H9 (cell line): ENCODE measurements around the gene MME. TPM values are rescaled to one million over a fixed set of nuclear protein-coding genes. Genes with fewer than 3 reads are reported as not detected.

ENCODE experiments used
- DNase-seq: peaks from one replicate; pipeline ENCODE4 v3.0.0-alpha.2; 2017
- H2AFZ ChIP-seq: one replicate; pipeline ENCODE4 v1.6.1; 2013; ENCODE audit warnings: mild to moderate bottlenecking, low read length, control low read depth, moderate library complexity
- H2AK5ac ChIP-seq: 2 replicates; pipeline ENCODE4 v1.6.1; 2013; ENCODE audit warnings: low read length, control low read depth, mixed read lengths; ENCODE audit not compliant: insufficient read length
- H2BK120ac ChIP-seq: one replicate; pipeline ENCODE4 v1.6.1; 2013; ENCODE audit warnings: low read depth, mild to moderate bottlenecking, low read length, control low read depth, inconsistent platforms; ENCODE audit not compliant: poor library complexity, severe bottlenecking
- H2BK12ac ChIP-seq: 2 replicates; pipeline ENCODE4 v1.6.1; 2013; ENCODE audit warnings: low read length, control low read depth, mixed read lengths, low read depth; ENCODE audit not compliant: insufficient read length
- H2BK15ac ChIP-seq: 2 replicates; pipeline ENCODE4 v1.6.1; 2013; ENCODE audit warnings: low read depth, low read length, control low read depth
- H2BK20ac ChIP-seq: one replicate; pipeline ENCODE4 v1.6.1; 2013; ENCODE audit warnings: low read depth, mild to moderate bottlenecking, low read length, control low read depth, inconsistent platforms; ENCODE audit not compliant: poor library complexity, severe bottlenecking
- H2BK5ac ChIP-seq: 2 replicates; pipeline ENCODE4 v1.6.1; 2013; ENCODE audit warnings: low read length, control low read depth, mixed read lengths; ENCODE audit not compliant: insufficient read length
- H3K14ac ChIP-seq: 2 replicates; pipeline ENCODE4 v1.6.1; 2013; ENCODE audit warnings: low read length, control low read depth; ENCODE audit not compliant: insufficient read depth
- H3K18ac ChIP-seq: 2 replicates; pipeline ENCODE4 v1.6.1; 2013; ENCODE audit warnings: low read depth, mild to moderate bottlenecking, mixed read lengths, low read length, control low read depth; ENCODE audit not compliant: insufficient read length
- H3K23ac ChIP-seq: 2 replicates; pipeline ENCODE4 v1.6.1; 2013; ENCODE audit warnings: low read length, control low read depth, mixed read lengths, low read depth; ENCODE audit not compliant: insufficient read length
- H3K23me2 ChIP-seq: 2 replicates; pipeline ENCODE4 v1.6.1; 2013; ENCODE audit warnings: low read depth, mild to moderate bottlenecking, mixed read lengths, low read length, control low read depth; ENCODE audit not compliant: insufficient read length, poor library complexity, severe bottlenecking
- H3K27ac ChIP-seq: 2 replicates; pipeline ENCODE4 v1.5.1; 2013; ENCODE audit warnings: low read length, control low read depth, mixed read lengths, low read depth; ENCODE audit not compliant: insufficient read length
- H3K27me3 ChIP-seq: 2 replicates; pipeline ENCODE4 v1.6.1; 2013; ENCODE audit warnings: low read length, control low read depth, inconsistent platforms; ENCODE audit not compliant: insufficient read depth
- H3K4ac ChIP-seq: 2 replicates; pipeline ENCODE4 v1.6.1; 2013; ENCODE audit warnings: low read depth, mild to moderate bottlenecking, control low read depth, inconsistent platforms, low read length, moderate library complexity
- H3K4me1 ChIP-seq: 2 replicates; pipeline ENCODE4 v1.6.1; 2013; ENCODE audit warnings: low read length, control low read depth, inconsistent platforms; ENCODE audit not compliant: insufficient read depth
- H3K4me2 ChIP-seq: 2 replicates; pipeline ENCODE4 v1.6.1; 2013; ENCODE audit warnings: low read length, control low read depth, mixed read lengths; ENCODE audit not compliant: insufficient read length, insufficient read depth
- H3K56ac ChIP-seq: 2 replicates; pipeline ENCODE4 v1.6.1; 2013; ENCODE audit warnings: low read depth, mild to moderate bottlenecking, mixed read lengths, low read length, control low read depth; ENCODE audit not compliant: insufficient read length
- H3K79me1 ChIP-seq: 2 replicates; pipeline ENCODE4 v1.6.1; 2013; ENCODE audit warnings: low read depth, mild to moderate bottlenecking, moderate library complexity, low read length, control low read depth, inconsistent platforms; ENCODE audit not compliant: insufficient read depth, poor library complexity, severe bottlenecking
- H3K79me2 ChIP-seq: 2 replicates; pipeline ENCODE4 v1.6.1; 2013; ENCODE audit warnings: low read length, control low read depth, inconsistent platforms; ENCODE audit not compliant: insufficient read depth
- H3K9ac ChIP-seq: 2 replicates; pipeline ENCODE4 v1.6.1; 2013; ENCODE audit warnings: low read length, control low read depth, mixed read lengths; ENCODE audit not compliant: insufficient read length; ENCODE audit errors: extremely low read depth
- H3K9me3 ChIP-seq: one replicate; pipeline ENCODE4 v1.6.1; 2013; ENCODE audit warnings: low read depth, low read length, inconsistent platforms; ENCODE audit not compliant: control insufficient read depth
- H3T11ph ChIP-seq: one replicate; pipeline ENCODE4 v1.6.1; 2013; ENCODE audit warnings: mild to moderate bottlenecking, low read length, control low read depth, inconsistent platforms
- H4K20me1 ChIP-seq: one replicate; pipeline ENCODE4 v1.6.1; 2013; ENCODE audit not compliant: control insufficient read depth, insufficient read length, insufficient read depth
- H4K5ac ChIP-seq: 2 replicates; pipeline ENCODE4 v1.6.1; 2013; ENCODE audit warnings: low read depth, mild to moderate bottlenecking, mixed read lengths, low read length, control low read depth; ENCODE audit not compliant: insufficient read length
- H4K8ac ChIP-seq: replicated peaks from 2 replicates; pipeline ENCODE4 v1.6.1; 2013; ENCODE audit warnings: low read length, control low read depth, mixed read lengths, low read depth; ENCODE audit not compliant: insufficient read length
- H4K91ac ChIP-seq: 2 replicates; pipeline ENCODE4 v1.6.1; 2013; ENCODE audit warnings: low read depth, mild to moderate bottlenecking, moderate library complexity, mixed read lengths, low read length, control low read depth; ENCODE audit not compliant: insufficient read length
- H3K27ac Mint-ChIP-seq, 3 experiments: 2 replicates in 2 of 3; 3 replicates in 1 of 3; pipeline ENCODE4 v1.8.0; 2020 to 2021; ENCODE audit warnings: mixed read lengths in 3 of 3, mild to moderate bottlenecking in 1 of 3, moderate library complexity in 1 of 3
- H3K27me3 Mint-ChIP-seq: 2 replicates; pipeline ENCODE4 v1.8.0; 2021; ENCODE audit warnings: low read depth, mild to moderate bottlenecking, moderate library complexity, mixed read lengths
- H3K36me3 Mint-ChIP-seq, 3 experiments: 2 replicates in 2 of 3; 3 replicates in 1 of 3; pipeline ENCODE4 v1.8.0; 2020 to 2021; ENCODE audit warnings: low read depth in 3 of 3, mixed read lengths in 3 of 3; ENCODE audit not compliant: insufficient read depth in 1 of 3
- H3K4me1 Mint-ChIP-seq, 2 experiments: 2 replicates each; pipeline ENCODE4 v1.8.0; 2020; ENCODE audit warnings: mixed read lengths in 2 of 2
- H3K4me3 Mint-ChIP-seq, 2 experiments: 2 replicates in 1 of 2; 3 replicates in 1 of 2; pipeline ENCODE4 v1.8.0; 2020 to 2021; ENCODE audit warnings: mild to moderate bottlenecking in 2 of 2, mixed read lengths in 2 of 2, moderate library complexity in 1 of 2
- H3K9me3 Mint-ChIP-seq, 2 experiments: 2 replicates in 1 of 2; 3 replicates in 1 of 2; pipeline ENCODE4 v1.8.0; 2020; ENCODE audit warnings: mild to moderate bottlenecking in 2 of 2, mixed read lengths in 2 of 2, moderate library complexity in 1 of 2
- CTCF ChIP-seq: fragments of 200-600 bp; sonication (generic); conservative IDR thresholded peaks from 3 replicates; pipeline ENCODE4 v1.8.0; 2021; ENCODE audit warnings: antibody characterized with exemption, mild to moderate bottlenecking
- total RNA-seq: library from RNA; stranded (reverse); gene quantifications from 2 replicates; pipeline ENCODE4 v1.2.1, GENCODE V29; 2021

The MME gene
- total RNA-seq, 1 experiment from 2014 or later = 16.4 TPM

- H3K56ac ChIP-seq = no peak overlapping the region
- no peak overlapping the region for H3K4ac ChIP-seq
- no peak overlapping the region for H2BK12ac ChIP-seq
- H2AK5ac ChIP-seq = no peak overlapping the region
- H3K4me2 ChIP-seq = no peak overlapping the region
- Mint-ChIP-seq H3K27me3 (no peaks in the 10 kb centered on the region), H3K4me3 (no peak overlapping the region), H3K4me1 (peaks cover 5 to 6% of the 10 kb centered on the region in 2 experiments), H3K27ac (no peak overlapping the region), H3K36me3 (no peaks in the 10 kb centered on the region), H3K9me3 (no peaks in the 10 kb centered on the region)
- H3K23ac ChIP-seq = no peak overlapping the region
- no peak overlapping the region for H3T11ph ChIP-seq
- no peak overlapping the region for H4K91ac ChIP-seq
- H3K9ac ChIP-seq = no peak overlapping the region
- H3K14ac ChIP-seq = no peak overlapping the region
- H3K23me2 ChIP-seq = no peaks in the 10 kb centered on the region
- no peak for TF ChIP-seq CTCF
- H2AFZ ChIP-seq = no peak overlapping the region
- DNase-seq = no peak
- H3K27me3 ChIP-seq = no peaks in the 10 kb centered on the region
- no peak overlapping the region for H2BK15ac ChIP-seq
- no peak overlapping the region for H3K27ac ChIP-seq
- H2BK20ac ChIP-seq = no peak overlapping the region
- no peak overlapping the region for H2BK5ac ChIP-seq
- no peaks in the 10 kb centered on the region for H3K4me1 ChIP-seq
- no peak overlapping the region for H4K5ac ChIP-seq
- H2BK120ac ChIP-seq = no peak overlapping the region
- no peak overlapping the region for H4K8ac ChIP-seq
- no peak overlapping the region for H3K18ac ChIP-seq
- H4K20me1 ChIP-seq = no peaks in the 10 kb centered on the region
- H3K79me2 ChIP-seq = no peaks in the 10 kb centered on the region
- no peaks in the 10 kb centered on the region for H3K9me3 ChIP-seq
- H3K79me1 ChIP-seq = no peaks in the 10 kb centered on the region
Measured at GRCh38 chr3:155190691-155191090, 110.6 kb downstream of the MME start.
